ENCODE data around the gene KLF12.

GRCh38 chr13:74101436-74101835, 32.8 kb downstream of the KLF12 start:
- no peak for TF ChIP-seq EP300 (IDR thresholded peaks at IDR 0.05; ENCODE audit: borderline replicate concordance)
- no peak for TF ChIP-seq TEAD4 (IDR thresholded peaks at IDR 0.05)
- no peak for TF ChIP-seq FOXM1 (IDR thresholded peaks at IDR 0.05; ENCODE audit: borderline replicate concordance, low read depth)
- no peak for TF ChIP-seq TCF12 (IDR thresholded peaks at IDR 0.05; ENCODE audit: low read depth)
- no peak for TF ChIP-seq CEBPB (IDR thresholded peaks at IDR 0.05)
- TF ChIP-seq ZBTB7A (IDR thresholded peaks at IDR 0.05; ENCODE audit: low read depth) = no peak
- no peak for TF ChIP-seq REST (IDR thresholded peaks at IDR 0.05; ENCODE audit: low read depth)
